GM23248 (cell line): ENCODE measurements around the gene KCNQ5.

ENCODE experiments used
- EZH2 ChIP-seq: fragments of 200-600 bp; sonication (generic); IDR thresholded peaks from 2 replicates; pipeline ENCODE4 v1.6.1; 2018; ENCODE audit warnings: antibody characterized with exemption, mild to moderate bottlenecking; ENCODE audit not compliant: insufficient read depth, poor library complexity, severe bottlenecking
- EZH2phosphoT487 ChIP-seq: fragments of 200-600 bp; sonication (generic); IDR thresholded peaks from 2 replicates; pipeline ENCODE4 v1.6.1; 2018; ENCODE audit warnings: antibody characterized with exemption, moderate library complexity, mild to moderate bottlenecking, low read depth; ENCODE audit not compliant: insufficient read depth

GRCh38 chr6:73074175-73074574 lies 452.3 kb downstream of the KCNQ5 start:
- TF ChIP-seq EZH2phosphoT487 (no peak), EZH2 (no peak)
